ENCODE results near the gene COG5.

- no peak for TF ChIP-seq POLR2A (conservative IDR thresholded peaks at IDR 0.05)
- TF ChIP-seq MLX (CRISPR knock-in tag; conservative IDR thresholded peaks at IDR 0.05) = no peak
- no peak for TF ChIP-seq CBX3 (IDR thresholded peaks at IDR 0.05; ENCODE audit: borderline replicate concordance in 1 of 2, low read length in 2 of 2)
- TF ChIP-seq, protein P1, sequence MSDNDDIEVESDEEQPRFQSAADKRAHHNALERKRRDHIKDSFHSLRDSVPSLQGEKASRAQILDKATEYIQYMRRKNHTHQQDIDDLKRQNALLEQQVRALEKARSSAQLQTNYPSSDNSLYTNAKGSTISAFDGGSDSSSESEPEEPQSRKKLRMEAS (CRISPR knock-in tag; IDR thresholded peaks at IDR 0.05) = no peak
- TF ChIP-seq SMARCE1 (IDR thresholded peaks at IDR 0.05) = no peak
- no peak for TF ChIP-seq SIX5 (IDR thresholded peaks at IDR 0.05; ENCODE audit: borderline replicate concordance in 1 of 2, insufficient read depth in 1 of 2, low read depth in 1 of 2, low read length in 2 of 2)
Measured at GRCh38 chr7:107233174-107233573, 330.5 kb downstream of the COG5 start.
